KOPT-K1 (cell line): ENCODE results near the gene GNG13.

Source experiments
- H3K27ac ChIP-seq: fragments of 200-600 bp; sonication (generic); 2 replicates; pipeline ENCODE4 v1.5.1; 2016; ENCODE audit warnings: antibody characterized with exemption, mild to moderate bottlenecking, low read depth, low read length; ENCODE audit not compliant: poor library complexity, severe bottlenecking
- H3K36me3 ChIP-seq: fragments of 200-600 bp; sonication (generic); 2 replicates; pipeline ENCODE4 v1.5.1; 2017; ENCODE audit warnings: antibody characterized with exemption, mild to moderate bottlenecking, low read length, moderate library complexity; ENCODE audit not compliant: insufficient read depth
- H3K9me3 ChIP-seq: fragments of 200-600 bp; sonication (generic); 2 replicates; pipeline ENCODE4 v1.5.1; 2017; ENCODE audit warnings: antibody characterized with exemption, low read length, mild to moderate bottlenecking; ENCODE audit not compliant: insufficient read depth, poor library complexity, severe bottlenecking

The GNG13 gene

GRCh38 chr16:772959-773358 lies 27.6 kb downstream of the GNG13 start:
- H3K27ac ChIP-seq, result no peak overlapping the region
- no peaks in the 10 kb centered on the region for H3K9me3 ChIP-seq
- H3K36me3 ChIP-seq, result no peaks in the 10 kb centered on the region

DNA sequence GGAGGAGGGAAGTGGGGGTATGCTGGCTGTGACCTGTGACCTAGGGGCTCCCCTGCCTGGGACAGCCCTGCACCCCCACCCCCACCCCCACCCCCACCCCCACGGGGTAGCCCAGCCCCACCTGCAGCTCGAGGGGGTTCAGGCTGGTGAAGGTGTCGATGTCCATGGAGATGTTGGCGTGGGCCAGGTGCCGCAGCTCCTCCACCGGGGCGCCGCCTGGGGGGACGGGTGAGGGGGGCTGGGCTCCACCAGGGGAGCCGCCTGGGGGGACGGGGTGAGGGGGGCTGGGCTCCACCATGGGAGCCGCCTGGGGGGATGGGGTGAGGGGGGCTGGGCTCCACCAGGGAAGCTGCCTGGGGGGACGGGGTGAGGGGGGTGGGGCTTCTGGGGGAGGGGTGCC lies 30.1 kb downstream of the GNG13 start:
- H3K9me3 ChIP-seq, result no peaks in the 10 kb centered on the region
- H3K36me3 ChIP-seq, result no peaks in the 10 kb centered on the region
- no peak overlapping the region for H3K27ac ChIP-seq

- Histone ChIP-seq H3K27ac (no peak overlapping the region), H3K36me3 (no peaks in the 10 kb centered on the region), H3K9me3 (no peaks in the 10 kb centered on the region)
Observed at GRCh38 chr16:769934-770333, 30.6 kb downstream of the GNG13 start.

GRCh38 chr16:769184-769784 lies 31.2 kb downstream of the GNG13 start:
- Histone ChIP-seq H3K36me3 (no peaks in the 10 kb centered on the region), H3K27ac (no peak overlapping the region), H3K9me3 (no peaks in the 10 kb centered on the region)

DNA sequence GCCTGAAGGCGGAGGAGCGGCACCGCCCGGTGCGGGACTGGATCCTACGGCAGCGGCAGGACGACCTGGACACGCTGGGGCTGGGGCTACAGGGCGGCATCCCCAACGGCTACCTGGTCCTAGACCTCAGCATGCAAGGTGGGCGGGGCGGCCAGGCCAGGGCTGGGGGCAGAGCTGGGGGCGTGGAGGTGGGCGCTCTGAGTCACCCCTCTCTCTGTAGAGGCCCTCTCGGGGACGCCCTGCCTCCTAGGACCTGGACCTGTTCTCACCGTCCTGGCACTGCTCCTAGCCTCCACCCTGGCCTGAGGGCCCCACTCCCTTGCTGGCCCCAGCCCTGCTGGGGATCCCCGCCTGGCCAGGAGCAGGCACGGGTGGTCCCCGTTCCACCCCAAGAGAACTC lies 32.1 kb downstream of the GNG13 start:
- Histone ChIP-seq H3K36me3 (no peaks in the 10 kb centered on the region), H3K27ac (no peak overlapping the region), H3K9me3 (no peaks in the 10 kb centered on the region)

- Histone ChIP-seq H3K36me3 (no peaks in the 10 kb centered on the region), H3K9me3 (no peaks in the 10 kb centered on the region), H3K27ac (no peak overlapping the region)
Observed at GRCh38 chr16:767743-768235, 32.7 kb downstream of the GNG13 start.

DNA sequence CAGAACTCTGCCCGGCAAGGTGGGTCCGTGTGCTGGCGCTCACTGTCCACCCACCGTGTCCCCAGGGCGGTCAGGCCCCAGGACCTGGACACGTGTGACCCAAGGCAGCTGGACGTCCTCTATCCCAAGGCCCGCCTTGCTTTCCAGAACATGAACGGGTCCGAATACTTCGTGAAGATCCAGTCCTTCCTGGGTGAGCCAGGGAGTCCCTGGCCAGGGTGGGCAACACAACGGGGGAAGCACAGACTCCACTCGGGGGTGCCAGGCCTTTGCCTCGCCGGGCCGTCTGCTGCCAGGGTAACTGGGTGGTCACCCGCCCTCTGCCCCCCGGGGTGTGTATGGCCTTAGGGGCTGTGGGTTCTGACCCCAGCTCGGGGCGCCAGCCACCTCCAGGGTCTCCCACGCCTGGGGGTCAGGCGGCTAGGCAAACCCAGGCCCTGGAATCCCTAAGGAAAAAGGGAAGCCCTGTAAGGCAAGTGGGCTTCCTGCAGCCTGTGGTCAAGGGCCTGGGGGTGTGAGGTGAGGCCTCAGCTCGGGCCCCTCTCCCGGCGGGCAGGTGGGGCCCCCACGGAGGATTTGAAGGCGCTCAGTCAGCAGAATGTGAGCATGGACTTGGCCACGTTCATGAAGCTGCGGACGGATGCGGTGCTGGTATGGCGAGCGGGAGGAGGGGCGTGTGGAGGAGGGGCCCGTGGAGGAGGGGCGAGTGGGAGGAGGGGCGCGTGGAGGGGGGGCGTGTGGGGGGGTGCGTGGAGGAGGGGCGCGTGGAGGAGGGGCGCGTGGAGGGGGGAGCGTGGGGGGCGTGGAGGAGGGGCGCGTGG lies 33.5 kb downstream of the GNG13 start:
- no peaks in the 10 kb centered on the region for H3K36me3 ChIP-seq
- H3K9me3 ChIP-seq, result no peaks in the 10 kb centered on the region
- H3K27ac ChIP-seq, result no peak overlapping the region

GRCh38 chr16:766008-766819 lies 34.3 kb downstream of the GNG13 start:
- Histone ChIP-seq H3K36me3 (no peaks in the 10 kb centered on the region), H3K9me3 (no peaks in the 10 kb centered on the region), H3K27ac (no peak overlapping the region)

- Histone ChIP-seq H3K36me3 (no peaks in the 10 kb centered on the region), H3K9me3 (no peaks in the 10 kb centered on the region), H3K27ac (no peak overlapping the region)
Observed at GRCh38 chr16:765488-765865, 35.1 kb downstream of the GNG13 start.

- Histone ChIP-seq H3K9me3 (no peaks in the 10 kb centered on the region), H3K27ac (no peak overlapping the region), H3K36me3 (no peaks in the 10 kb centered on the region)
Observed at GRCh38 chr16:764848-765487, 35.6 kb downstream of the GNG13 start.

- no peaks in the 10 kb centered on the region for H3K9me3 ChIP-seq
- H3K27ac ChIP-seq, result no peak overlapping the region
- no peaks in the 10 kb centered on the region for H3K36me3 ChIP-seq
Observed at GRCh38 chr16:764184-764750, 36.3 kb downstream of the GNG13 start.

DNA sequence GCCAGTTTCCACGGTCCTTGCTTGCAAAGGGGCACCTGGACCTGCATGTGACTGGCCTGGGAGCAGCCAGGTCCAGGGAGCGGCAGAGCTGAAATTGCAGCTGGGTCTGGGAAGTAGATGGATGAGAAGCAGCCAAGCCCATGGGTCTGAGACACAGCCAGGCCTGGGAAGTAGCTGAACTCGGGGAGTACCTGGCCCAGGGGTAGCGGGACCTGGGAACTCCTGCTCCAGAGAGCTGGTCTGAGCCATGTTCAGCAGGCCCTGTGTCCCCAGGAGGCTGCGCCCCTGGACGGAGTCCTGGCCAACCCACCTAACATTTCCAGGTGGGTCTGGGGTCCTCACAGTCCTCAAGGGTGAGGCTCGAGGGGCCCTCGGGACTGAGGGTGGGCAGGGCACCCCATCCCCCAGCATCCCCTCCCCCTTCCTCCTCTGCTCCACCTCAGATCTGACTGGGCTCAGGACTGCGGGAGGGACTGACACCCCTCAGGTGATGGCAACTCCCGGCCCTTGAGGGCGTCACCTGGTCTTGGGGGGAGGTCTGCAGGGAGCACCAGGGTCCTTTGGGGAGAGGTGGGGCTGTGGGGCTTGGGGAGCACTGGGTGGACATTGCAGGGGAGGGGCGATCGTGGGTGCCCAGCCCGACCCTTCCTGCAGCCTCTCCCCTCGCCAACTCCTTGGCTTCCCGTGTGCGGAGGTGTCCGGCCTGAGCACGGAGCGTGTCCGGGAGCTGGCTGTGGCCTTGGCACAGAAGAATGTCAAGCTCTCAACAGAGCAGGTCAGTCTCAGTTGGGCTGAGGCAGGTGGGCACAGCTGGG lies 37.0 kb downstream of the GNG13 start:
- Histone ChIP-seq H3K27ac (no peak overlapping the region), H3K9me3 (no peaks in the 10 kb centered on the region), H3K36me3 (no peaks in the 10 kb centered on the region)

DNA sequence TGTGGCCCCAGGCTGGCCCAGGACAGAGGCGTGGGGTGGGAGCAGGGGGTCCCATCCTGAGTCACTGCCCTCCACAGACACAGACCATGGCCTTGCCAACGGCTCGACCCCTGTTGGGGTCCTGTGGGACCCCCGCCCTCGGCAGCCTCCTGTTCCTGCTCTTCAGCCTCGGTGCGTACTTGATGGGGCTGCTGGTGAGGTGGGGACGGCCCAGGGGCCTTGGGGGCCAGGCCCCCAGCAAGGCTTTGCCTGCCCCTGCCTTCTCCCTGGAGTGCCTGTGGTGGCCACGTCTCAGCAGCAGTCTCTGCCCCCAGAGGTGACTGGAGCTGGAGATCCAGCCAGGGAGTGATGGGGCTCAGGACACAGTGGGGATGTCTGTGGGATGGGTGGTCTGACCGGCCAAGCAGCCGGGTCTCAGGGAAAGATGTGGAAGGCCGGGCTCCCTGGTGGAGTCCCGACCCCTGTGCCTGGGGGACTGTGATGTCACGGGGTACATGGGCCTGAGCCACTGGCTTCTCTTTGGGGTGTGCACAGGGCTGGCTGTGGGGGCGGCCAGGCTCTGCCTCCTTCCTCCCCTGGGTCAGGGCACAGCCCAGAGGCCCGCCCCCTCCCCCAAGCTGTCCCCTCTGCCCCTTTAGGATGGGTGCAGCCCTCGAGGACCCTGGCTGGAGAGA lies 37.8 kb downstream of the GNG13 start:
- Histone ChIP-seq H3K27ac (no peak overlapping the region), H3K9me3 (no peaks in the 10 kb centered on the region), H3K36me3 (no peaks in the 10 kb centered on the region)
